HepG2 (cell line): ENCODE measurements around the gene SCFD2. TPM values are rescaled to one million over a fixed set of nuclear protein-coding genes. Genes with fewer than 3 reads are reported as not detected.

Experiments
- ADNP ChIP-seq: sonication (generic); formaldehyde crosslinking; IDR thresholded peaks from 2 replicates; pipeline ENCODE4 v1.4.0; 2020; ENCODE audit warnings: missing genetic modification reagents
- DR1 ChIP-seq: sonication (generic); formaldehyde crosslinking; IDR thresholded peaks from 2 replicates; pipeline ENCODE4 v1.8.0; 2021; ENCODE audit warnings: mild to moderate bottlenecking, missing genetic modification reagents, inconsistent platforms
- KMT2A ChIP-seq: sonication (generic); formaldehyde crosslinking; IDR thresholded peaks from 2 replicates; pipeline ENCODE4 v1.4.0; 2020; ENCODE audit warnings: missing genetic modification reagents
- MATR3 ChIP-seq: sonication (generic); formaldehyde crosslinking; IDR thresholded peaks from 2 replicates; pipeline ENCODE4 v1.4.0; 2020; ENCODE audit warnings: missing genetic modification reagents
- MED1 ChIP-seq: sonication (generic); formaldehyde crosslinking; IDR thresholded peaks from 2 replicates; pipeline ENCODE4 v1.4.0; 2020; ENCODE audit warnings: missing genetic modification reagents
- MYC ChIP-seq: sonication (generic); formaldehyde crosslinking; IDR thresholded peaks from 2 replicates; pipeline ENCODE4 v1.9.0; 2021; ENCODE audit warnings: missing genetic modification reagents, borderline replicate concordance
- PTBP1 ChIP-seq: fragments of 200-400 bp; formaldehyde crosslinking; IDR thresholded peaks from 2 replicates; pipeline ENCODE4 v1.6.1; 2018; ENCODE audit warnings: low read length, low read depth; ENCODE audit not compliant: poor library complexity, severe bottlenecking
- RBM39 ChIP-seq: fragments of 200-400 bp; formaldehyde crosslinking; IDR thresholded peaks from one replicate; pipeline ENCODE4 v1.6.1; 2018; ENCODE audit warnings: antibody characterized with exemption, mild to moderate bottlenecking, low read depth, low read length; ENCODE audit not compliant: poor library complexity, severe bottlenecking
- SPEN ChIP-seq: sonication (generic); formaldehyde crosslinking; IDR thresholded peaks from 2 replicates; pipeline ENCODE4 v1.5.1; 2020; ENCODE audit warnings: low read depth, mild to moderate bottlenecking, missing genetic modification reagents
- SRSF1 ChIP-seq: fragments of 200-400 bp; formaldehyde crosslinking; optimal IDR thresholded peaks from 2 replicates; pipeline ENCODE3; 2017; ENCODE audit warnings: mild to moderate bottlenecking, low read depth, low read length, moderate library complexity
- ZFYVE20 ChIP-seq: sonication (generic); formaldehyde crosslinking; IDR thresholded peaks from 2 replicates; pipeline ENCODE4 v1.8.0; 2023; ENCODE audit warnings: low read depth, mild to moderate bottlenecking, moderate library complexity, missing genetic modification reagents, borderline replicate concordance
- ZNF670 ChIP-seq: sonication (generic); formaldehyde crosslinking; IDR thresholded peaks from 2 replicates; pipeline ENCODE4 v1.8.0; 2022; ENCODE audit warnings: mild to moderate bottlenecking, missing genetic modification reagents, borderline replicate concordance
- ZNF816 ChIP-seq: sonication (generic); formaldehyde crosslinking; IDR thresholded peaks from 2 replicates; pipeline ENCODE4 v1.8.0; 2022; ENCODE audit warnings: missing genetic modification reagents, mild to moderate bottlenecking, borderline replicate concordance
- polyA plus RNA-seq, 8 experiments: library from polyadenylated mRNA; depleted of rRNA in 3 of 8; stranded (reverse) in 7 of 8; unstranded in 1 of 8; fragments of >200 nt; fragmentation: Illumina TruSeq in 4 of 8; extraction: Trizol in 4 of 8; gene quantifications; 2 replicates each; pipeline versions ENCODE4 v1.2.1 to v1.2.3, GENCODE V29; 2011 to 2016; ENCODE audit warnings: low read depth in 4 of 8, missing spikeins in 1 of 8, mixed read lengths in 1 of 8; ENCODE audit not compliant: insufficient read depth in 1 of 8
- total RNA-seq, 5 experiments: library from RNA; depleted of rRNA; stranded (reverse); fragments of >200 nt; fragmentation: Illumina TruSeq; extraction: Trizol; gene quantifications; 2 replicates each; pipeline ENCODE4 v1.2.3, GENCODE V29; 2016; ENCODE audit warnings: low read depth in 1 of 5
- TF ChIP-seq, protein P1 (sequence below): sonication (generic); formaldehyde crosslinking; IDR thresholded peaks from 2 replicates; pipeline ENCODE4 v1.5.0; 2020; ENCODE audit warnings: missing genetic modification reagents, mild to moderate bottlenecking, borderline replicate concordance
- TF ChIP-seq, protein P2 (sequence below): sonication (generic); formaldehyde crosslinking; IDR thresholded peaks from 2 replicates; pipeline ENCODE4 v1.4.0; 2020; ENCODE audit warnings: missing genetic modification reagents, mild to moderate bottlenecking, borderline replicate concordance
- TF ChIP-seq, protein P3 (sequence below): sonication (generic); formaldehyde crosslinking; IDR thresholded peaks from 2 replicates; pipeline ENCODE4 v1.4.0; 2020; ENCODE audit warnings: missing genetic modification reagents
- TF ChIP-seq, protein P4 (sequence below): sonication (generic); formaldehyde crosslinking; IDR thresholded peaks from 2 replicates; pipeline ENCODE4 v1.4.0; 2020; ENCODE audit warnings: missing genetic modification reagents, mild to moderate bottlenecking, borderline replicate concordance
- TF ChIP-seq, protein P5 (sequence below): sonication (generic); formaldehyde crosslinking; IDR thresholded peaks from 2 replicates; pipeline ENCODE4 v1.5.0; 2020; ENCODE audit warnings: missing genetic modification reagents, mild to moderate bottlenecking, borderline replicate concordance
- TF ChIP-seq, protein P6 (sequence below): sonication (generic); formaldehyde crosslinking; IDR thresholded peaks from 2 replicates; pipeline ENCODE4 v1.4.0; 2020; ENCODE audit warnings: missing genetic modification reagents

The SCFD2 gene
- total and polyA plus RNA-seq, 2 of the 13 experiments (the other 11 are each of a cell fraction or from before 2014, with no cell fraction given), result 4.6 to 15.6 TPM

DNA sequence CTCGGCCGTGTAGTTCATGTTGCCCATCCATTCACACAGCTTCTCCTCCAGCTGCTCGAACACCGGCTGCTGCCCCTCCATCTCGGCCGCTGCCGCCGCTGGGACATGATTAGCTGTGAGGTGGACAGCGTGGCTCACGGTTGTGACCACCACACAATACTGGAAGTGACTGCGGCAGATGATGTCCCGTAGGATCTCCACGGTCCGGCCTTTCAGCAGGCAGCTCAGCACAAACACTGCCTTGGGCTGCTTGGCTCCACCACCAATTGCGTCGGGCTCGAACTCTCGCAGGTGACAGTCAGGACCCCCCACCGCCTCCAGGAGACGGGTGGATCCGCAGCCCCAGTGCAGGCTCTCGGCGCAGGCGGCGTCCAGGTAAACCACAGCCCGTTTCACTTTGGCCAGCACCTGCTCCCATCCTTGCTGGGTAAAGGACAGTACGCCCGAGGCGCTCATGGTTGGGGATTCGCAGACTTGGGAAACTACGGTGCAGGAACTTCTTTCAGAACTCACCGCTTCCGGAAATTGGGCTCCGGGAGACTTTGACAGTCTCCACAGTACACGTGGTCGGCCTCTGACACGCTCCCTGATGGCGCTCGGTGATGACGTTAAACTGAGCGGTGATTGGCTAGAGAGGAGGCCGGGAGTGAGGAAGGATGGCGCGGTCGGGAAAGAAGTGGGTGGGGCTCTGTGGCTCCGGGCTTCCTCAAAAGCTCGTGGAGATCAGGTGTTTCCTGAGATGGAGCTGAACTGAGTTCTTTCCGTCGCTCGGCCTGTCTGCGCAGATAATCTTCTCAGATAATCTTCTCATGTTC lies at the start of gene SCFD2 (continued):
- TF ChIP-seq SPEN (0 out of 2 replicates have a peak, but pooled peaks have one; percentile 43), ADNP (CRISPR knock-in tag) (no peak), MYC (CRISPR knock-in tag) (peak; percentile 98), MATR3 (CRISPR knock-in tag) (no peak), KMT2A (peak; percentile 86), SRSF1 (no peak), ZNF816 (CRISPR knock-in tag) (peak; percentile 50; the same call in 1 of the 2 replicates), PTBP1 (no peak), ZFYVE20 (CRISPR knock-in tag) (no peak), DR1 (CRISPR knock-in tag) (no peak), RBM39 (peak; percentile 75), MED1 (CRISPR knock-in tag) (no peak; the same call in 1 of the 2 replicates), ZNF670 (CRISPR knock-in tag) (0 out of 2 replicates have a peak, but pooled peaks have one; percentile 40)
- TF ChIP-seq, protein P1, sequence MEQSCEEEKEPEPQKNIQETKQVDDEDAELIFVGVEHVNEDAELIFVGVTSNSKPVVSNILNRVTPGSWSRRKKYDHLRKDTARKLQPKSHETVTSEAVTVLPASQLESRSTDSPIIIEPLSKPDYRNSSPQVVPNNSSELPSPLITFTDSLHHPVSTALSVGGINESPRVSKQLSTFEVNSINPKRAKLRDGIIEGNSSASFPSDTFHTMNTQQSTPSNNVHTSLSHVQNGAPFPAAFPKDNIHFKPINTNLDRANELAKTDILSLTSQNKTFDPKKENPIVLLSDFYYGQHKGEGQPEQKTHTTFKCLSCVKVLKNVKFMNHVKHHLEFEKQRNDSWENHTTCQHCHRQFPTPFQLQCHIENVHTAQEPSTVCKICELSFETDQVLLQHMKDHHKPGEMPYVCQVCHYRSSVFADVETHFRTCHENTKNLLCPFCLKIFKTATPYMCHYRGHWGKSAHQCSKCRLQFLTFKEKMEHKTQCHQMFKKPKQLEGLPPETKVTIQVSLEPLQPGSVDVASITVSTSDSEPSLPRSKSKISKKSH, result no peak
- TF ChIP-seq, protein P2, sequence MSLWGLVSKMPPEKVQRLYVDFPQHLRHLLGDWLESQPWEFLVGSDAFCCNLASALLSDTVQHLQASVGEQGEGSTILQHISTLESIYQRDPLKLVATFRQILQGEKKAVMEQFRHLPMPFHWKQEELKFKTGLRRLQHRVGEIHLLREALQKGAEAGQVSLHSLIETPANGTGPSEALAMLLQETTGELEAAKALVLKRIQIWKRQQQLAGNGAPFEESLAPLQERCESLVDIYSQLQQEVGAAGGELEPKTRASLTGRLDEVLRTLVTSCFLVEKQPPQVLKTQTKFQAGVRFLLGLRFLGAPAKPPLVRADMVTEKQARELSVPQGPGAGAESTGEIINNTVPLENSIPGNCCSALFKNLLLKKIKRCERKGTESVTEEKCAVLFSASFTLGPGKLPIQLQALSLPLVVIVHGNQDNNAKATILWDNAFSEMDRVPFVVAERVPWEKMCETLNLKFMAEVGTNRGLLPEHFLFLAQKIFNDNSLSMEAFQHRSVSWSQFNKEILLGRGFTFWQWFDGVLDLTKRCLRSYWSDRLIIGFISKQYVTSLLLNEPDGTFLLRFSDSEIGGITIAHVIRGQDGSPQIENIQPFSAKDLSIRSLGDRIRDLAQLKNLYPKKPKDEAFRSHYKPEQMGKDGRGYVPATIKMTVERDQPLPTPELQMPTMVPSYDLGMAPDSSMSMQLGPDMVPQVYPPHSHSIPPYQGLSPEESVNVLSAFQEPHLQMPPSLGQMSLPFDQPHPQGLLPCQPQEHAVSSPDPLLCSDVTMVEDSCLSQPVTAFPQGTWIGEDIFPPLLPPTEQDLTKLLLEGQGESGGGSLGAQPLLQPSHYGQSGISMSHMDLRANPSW (CRISPR knock-in tag), result no peak
- TF ChIP-seq, protein P3, sequence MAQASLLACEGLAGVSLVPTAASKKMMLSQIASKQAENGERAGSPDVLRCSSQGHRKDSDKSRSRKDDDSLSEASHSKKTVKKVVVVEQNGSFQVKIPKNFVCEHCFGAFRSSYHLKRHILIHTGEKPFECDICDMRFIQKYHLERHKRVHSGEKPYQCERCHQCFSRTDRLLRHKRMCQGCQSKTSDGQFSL (CRISPR knock-in tag), result peak; percentile 38
- TF ChIP-seq, protein P4, sequence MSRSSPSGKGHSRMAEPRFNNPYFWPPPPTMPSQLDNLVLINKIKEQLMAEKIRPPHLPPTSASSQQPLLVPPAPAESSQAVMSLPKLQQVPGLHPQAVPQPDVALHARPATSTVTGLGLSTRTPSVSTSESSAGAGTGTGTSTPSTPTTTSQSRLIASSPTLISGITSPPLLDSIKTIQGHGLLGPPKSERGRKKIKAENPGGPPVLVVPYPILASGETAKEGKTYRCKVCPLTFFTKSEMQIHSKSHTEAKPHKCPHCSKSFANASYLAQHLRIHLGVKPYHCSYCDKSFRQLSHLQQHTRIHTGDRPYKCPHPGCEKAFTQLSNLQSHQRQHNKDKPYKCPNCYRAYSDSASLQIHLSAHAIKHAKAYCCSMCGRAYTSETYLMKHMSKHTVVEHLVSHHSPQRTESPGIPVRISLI, result no peak
- TF ChIP-seq, protein P5, sequence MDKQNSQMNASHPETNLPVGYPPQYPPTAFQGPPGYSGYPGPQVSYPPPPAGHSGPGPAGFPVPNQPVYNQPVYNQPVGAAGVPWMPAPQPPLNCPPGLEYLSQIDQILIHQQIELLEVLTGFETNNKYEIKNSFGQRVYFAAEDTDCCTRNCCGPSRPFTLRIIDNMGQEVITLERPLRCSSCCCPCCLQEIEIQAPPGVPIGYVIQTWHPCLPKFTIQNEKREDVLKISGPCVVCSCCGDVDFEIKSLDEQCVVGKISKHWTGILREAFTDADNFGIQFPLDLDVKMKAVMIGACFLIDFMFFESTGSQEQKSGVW (CRISPR knock-in tag), result no peak
- TF ChIP-seq, protein P6, sequence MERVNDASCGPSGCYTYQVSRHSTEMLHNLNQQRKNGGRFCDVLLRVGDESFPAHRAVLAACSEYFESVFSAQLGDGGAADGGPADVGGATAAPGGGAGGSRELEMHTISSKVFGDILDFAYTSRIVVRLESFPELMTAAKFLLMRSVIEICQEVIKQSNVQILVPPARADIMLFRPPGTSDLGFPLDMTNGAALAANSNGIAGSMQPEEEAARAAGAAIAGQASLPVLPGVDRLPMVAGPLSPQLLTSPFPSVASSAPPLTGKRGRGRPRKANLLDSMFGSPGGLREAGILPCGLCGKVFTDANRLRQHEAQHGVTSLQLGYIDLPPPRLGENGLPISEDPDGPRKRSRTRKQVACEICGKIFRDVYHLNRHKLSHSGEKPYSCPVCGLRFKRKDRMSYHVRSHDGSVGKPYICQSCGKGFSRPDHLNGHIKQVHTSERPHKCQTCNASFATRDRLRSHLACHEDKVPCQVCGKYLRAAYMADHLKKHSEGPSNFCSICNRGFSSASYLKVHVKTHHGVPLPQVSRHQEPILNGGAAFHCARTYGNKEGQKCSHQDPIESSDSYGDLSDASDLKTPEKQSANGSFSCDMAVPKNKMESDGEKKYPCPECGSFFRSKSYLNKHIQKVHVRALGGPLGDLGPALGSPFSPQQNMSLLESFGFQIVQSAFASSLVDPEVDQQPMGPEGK (CRISPR knock-in tag), result 0 out of 2 replicates have a peak, but pooled peaks have one; percentile 20
